HFFc6 (cell line): ENCODE results near the gene MAML1. TPM values are rescaled to one million over a fixed set of nuclear protein-coding genes. Genes with fewer than 3 reads are reported as not detected.

Source experiments
- DNase-seq: peaks from one replicate; pipeline ENCODE4 v3.0.0-alpha.2; 2018
- H3K27ac Mint-ChIP-seq: 2 replicates; pipeline ENCODE4 v1.8.0; 2020; ENCODE audit warnings: mild to moderate bottlenecking, mixed read lengths
- H3K27me3 Mint-ChIP-seq: 2 replicates; pipeline ENCODE4 v1.8.0; 2021; ENCODE audit warnings: mild to moderate bottlenecking, moderate library complexity, mixed read lengths; ENCODE audit not compliant: insufficient read depth
- H3K36me3 Mint-ChIP-seq: 2 replicates; pipeline ENCODE4 v1.8.0; 2021; ENCODE audit warnings: low read depth, mixed read lengths
- H3K4me1 Mint-ChIP-seq: 2 replicates; pipeline ENCODE4 v1.8.0; 2020; ENCODE audit warnings: low read depth, mixed read lengths
- H3K4me3 Mint-ChIP-seq: 2 replicates; pipeline ENCODE4 v1.8.0; 2020; ENCODE audit warnings: mild to moderate bottlenecking, moderate library complexity, mixed read lengths
- H3K9me3 Mint-ChIP-seq: 2 replicates; pipeline ENCODE4 v1.8.0; 2020; ENCODE audit warnings: mild to moderate bottlenecking, mixed read lengths
- total RNA-seq, 6 experiments: library from RNA; stranded (reverse); fragmentation: NEBNext Ultra II Directional; extraction: Animal tissue kit (Norgen Biotek cat#: 25700); gene quantifications; 2 replicates in 1 of 6; 3 replicates in 5 of 6; pipeline ENCODE4 v1.2.3, GENCODE V29; 2021
- TF ChIP-seq, protein P1 (sequence below): fragments of 200-600 bp; sonication (generic); IDR thresholded peaks from 2 replicates; pipeline ENCODE4 v1.5.0; 2021; ENCODE audit warnings: antibody characterized with exemption, mild to moderate bottlenecking

The MAML1 gene
- total RNA-seq, 6 experiments from 2014 or later, result 14.9 to 17.7 (median 16.5) TPM

DNA sequence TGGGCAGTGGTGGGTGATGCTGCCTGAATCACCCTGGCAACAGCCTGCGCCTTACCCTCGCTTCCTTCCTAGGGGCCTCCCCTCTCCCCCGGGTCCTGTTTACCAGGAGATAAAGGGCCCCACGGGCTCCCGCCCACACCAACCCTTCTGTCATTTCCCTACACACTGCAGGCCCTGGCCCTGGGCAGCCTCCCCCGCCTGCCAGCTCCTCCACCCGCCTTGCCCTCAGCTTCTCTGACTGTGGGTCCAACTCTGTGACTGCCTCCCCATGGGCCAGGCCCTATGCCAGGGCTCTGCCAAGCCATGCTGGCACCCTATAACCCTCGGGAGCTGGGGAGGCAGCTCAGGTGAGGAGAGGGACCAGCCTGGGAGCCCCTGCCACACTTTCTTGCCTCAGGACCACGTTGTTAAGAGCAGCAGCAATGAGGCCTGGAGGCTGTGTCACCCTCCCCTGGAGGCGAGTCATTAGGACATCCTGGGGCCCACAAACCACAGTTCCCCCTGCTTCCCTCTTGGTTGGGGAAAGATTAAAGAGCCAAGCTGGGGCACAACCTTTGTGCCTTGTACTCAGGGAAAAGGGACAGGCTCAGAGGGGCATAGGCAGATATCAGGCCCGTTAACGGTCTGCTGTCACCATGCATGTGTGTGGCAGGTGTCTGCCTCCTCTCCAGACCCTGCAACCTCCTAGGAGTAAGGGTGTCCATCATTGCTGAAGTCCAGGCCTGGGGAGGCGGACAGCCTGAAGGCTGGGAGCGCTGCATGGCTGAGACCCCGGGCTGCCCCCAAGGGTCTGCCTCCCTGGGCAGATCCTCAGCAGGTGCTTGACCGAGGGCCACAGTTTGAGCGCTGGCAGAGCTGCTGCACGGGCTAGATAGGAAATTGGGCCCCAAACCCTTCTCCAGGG, 71.3 kb downstream of the MAML1 start:
- Mint-ChIP-seq H3K36me3 (peaks cover 10% of the 10 kb centered on the region; the same call in 1 of the 2 replicates), H3K4me1 (peaks cover 22% of the 10 kb centered on the region), H3K4me3 (peak overlapping the region; percentile 91), H3K27ac (peak overlapping the region; percentile 57), H3K27me3 (no peaks in the 10 kb centered on the region; the same call in 1 of the 2 replicates), H3K9me3 (no peaks in the 10 kb centered on the region)
- TF ChIP-seq, protein P1, sequence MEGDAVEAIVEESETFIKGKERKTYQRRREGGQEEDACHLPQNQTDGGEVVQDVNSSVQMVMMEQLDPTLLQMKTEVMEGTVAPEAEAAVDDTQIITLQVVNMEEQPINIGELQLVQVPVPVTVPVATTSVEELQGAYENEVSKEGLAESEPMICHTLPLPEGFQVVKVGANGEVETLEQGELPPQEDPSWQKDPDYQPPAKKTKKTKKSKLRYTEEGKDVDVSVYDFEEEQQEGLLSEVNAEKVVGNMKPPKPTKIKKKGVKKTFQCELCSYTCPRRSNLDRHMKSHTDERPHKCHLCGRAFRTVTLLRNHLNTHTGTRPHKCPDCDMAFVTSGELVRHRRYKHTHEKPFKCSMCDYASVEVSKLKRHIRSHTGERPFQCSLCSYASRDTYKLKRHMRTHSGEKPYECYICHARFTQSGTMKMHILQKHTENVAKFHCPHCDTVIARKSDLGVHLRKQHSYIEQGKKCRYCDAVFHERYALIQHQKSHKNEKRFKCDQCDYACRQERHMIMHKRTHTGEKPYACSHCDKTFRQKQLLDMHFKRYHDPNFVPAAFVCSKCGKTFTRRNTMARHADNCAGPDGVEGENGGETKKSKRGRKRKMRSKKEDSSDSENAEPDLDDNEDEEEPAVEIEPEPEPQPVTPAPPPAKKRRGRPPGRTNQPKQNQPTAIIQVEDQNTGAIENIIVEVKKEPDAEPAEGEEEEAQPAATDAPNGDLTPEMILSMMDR, result no peak
- no peak for DNase-seq

DNA sequence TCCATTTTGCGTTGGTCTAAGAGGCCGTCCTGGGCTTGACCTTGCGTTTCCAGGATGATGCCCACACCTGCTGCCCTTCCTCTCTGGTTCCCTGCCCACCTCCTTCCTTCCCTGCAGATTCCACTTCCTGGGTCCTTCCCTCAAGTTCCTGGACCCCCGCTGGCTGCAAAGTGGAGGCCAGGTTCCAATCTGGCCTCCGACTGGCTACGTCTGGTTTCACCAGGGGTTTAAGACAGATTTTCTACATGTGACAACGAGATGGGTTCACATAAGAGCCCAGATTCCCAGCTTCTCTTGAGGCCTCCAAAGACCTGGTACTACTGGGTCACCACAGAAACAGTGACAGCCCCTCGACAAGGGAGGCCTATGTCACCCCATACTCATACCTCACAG, 71.9 kb downstream of the MAML1 start:
- Mint-ChIP-seq H3K4me3 (peak overlapping the region; percentile 91), H3K27ac (peak overlapping the region; percentile 53), H3K9me3 (no peaks in the 10 kb centered on the region), H3K27me3 (no peaks in the 10 kb centered on the region; the same call in 1 of the 2 replicates), H3K36me3 (peaks cover 7% of the 10 kb centered on the region; the same call in 1 of the 2 replicates), H3K4me1 (peaks cover 22% of the 10 kb centered on the region)
- TF ChIP-seq, protein P1, result no peak
- no peak for DNase-seq

DNA sequence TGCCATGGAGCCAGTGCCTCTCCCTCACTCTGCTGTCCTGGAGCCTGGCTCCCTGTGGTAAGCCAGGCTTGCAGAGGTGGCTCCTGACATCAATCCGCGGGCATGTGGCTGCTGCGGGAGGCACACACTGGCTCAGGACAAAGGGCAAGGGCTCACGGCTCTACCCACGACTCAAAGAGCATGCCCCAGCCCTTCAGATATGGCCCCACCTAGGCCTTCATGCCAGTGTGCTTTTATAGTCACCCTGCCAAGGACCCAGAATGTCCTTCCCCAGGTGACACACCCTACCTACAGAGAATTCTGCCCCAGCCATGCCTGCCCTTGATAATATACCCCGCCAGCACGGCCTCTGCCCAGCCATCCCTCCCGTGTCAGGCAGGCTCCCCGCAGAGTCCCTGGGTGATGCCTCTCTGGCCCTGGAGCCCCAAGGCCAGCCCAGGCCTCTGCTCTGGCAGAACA, 72.5 kb downstream of the MAML1 start:
- no peak for DNase-seq
- Mint-ChIP-seq H3K36me3 (0 out of 2 replicates have a peak, but pooled peaks cover 3% of the 10 kb centered on the region), H3K4me3 (peak overlapping the region; percentile 91), H3K9me3 (no peaks in the 10 kb centered on the region), H3K27ac (peak overlapping the region; percentile 53), H3K27me3 (no peaks in the 10 kb centered on the region; the same call in 1 of the 2 replicates), H3K4me1 (peaks cover 22% of the 10 kb centered on the region)
- TF ChIP-seq, protein P1, result no peak

DNA sequence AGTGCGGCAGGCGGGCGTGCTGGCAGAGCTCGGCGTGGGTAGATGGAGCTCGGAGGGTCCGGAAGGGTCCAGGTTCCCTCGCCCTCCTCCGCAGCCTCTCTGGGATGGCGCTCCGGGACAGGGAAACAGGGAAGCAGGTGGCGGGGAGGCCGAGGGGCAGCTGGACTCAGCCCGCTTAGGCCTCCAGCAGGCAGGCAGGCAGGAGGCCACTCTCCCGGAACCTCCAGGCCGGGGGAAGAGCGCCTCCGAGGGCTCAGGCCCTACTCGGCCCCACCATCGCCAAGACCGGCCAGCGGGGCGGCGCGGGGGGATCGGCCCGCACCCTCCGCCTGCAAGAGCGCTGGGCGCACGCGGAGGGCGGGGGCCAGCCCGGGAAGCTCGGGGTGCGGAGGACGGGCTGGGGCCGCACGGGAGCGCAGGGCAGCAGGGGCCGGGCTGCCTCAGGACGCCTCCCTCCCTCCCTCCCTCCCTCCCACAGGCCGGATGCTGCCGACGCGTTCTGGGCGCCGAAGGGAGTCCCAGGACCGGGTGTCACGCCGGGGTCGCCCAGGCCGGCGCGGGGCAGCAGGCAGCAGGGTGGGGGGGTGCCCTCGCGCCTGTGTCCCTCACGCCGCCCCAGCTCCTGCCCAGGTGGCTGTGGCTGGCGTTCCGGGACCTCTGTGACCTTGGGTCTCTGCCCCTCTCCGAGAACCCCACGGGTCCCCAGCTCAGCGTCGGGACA, 73.1 kb downstream of the MAML1 start:
- Mint-ChIP-seq H3K27ac (peak overlapping the region; percentile 53), H3K36me3 (0 out of 2 replicates have a peak, but pooled peaks cover 5% of the 10 kb centered on the region), H3K9me3 (no peaks in the 10 kb centered on the region), H3K27me3 (no peaks in the 10 kb centered on the region; the same call in 1 of the 2 replicates), H3K4me1 (peaks cover 22% of the 10 kb centered on the region), H3K4me3 (peak overlapping the region; percentile 91)
- DNase-seq, result no peak
- TF ChIP-seq, protein P1, result no peak; the same call in 1 of the 2 replicates

DNA sequence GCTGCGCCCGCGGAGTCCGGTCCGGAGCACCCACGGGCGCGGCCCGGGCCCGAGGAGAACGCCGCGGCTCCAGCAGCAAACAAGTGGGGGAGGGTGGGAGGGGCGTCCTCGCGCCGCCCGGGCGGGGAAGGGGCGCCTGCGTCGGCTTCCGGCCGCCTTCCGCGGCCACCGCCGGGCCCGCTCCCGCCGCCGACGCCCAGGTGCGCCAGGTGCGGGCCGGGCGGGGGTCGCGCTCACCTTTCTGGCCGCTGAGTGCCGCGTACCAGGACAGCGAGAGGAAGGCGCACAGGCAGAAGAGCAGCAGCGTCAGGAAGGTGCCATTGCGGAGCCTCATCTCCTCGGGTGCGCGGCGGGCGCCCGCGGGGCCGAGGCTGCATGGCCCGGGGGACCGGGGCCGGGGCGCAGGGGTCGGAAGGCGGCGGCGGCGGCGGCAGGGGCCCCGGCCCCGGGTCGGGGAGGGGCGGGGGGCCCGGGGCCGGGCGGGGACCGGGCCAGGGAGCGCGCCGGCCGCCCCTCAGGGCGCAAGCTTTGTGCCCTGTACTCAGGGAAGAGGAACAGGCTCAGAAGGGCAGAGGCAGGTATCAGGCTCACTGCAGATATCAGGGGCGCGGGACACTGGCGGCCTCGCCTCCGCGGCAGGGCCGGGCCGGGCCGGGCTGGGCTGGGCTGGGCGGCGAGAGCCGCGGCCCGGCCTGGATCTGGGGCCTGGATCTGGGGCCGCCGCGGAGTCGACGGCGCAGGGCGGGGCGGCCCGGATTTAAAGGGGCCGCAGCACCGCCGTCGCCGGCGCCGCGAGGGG, 73.8 kb downstream of the MAML1 start, which contains the start of gene MGAT4B:
MGAT4B (minus strand) TSS at position 617 of the 799 bp plus-strand sequence; CDS start at position 334, 283 bp downstream.
- Mint-ChIP-seq H3K27ac (0 out of 2 replicates have a peak within 1 kb of the TSS, but pooled peaks have one; percentile 24), H3K36me3 (0 out of 2 replicates have a peak, but pooled peaks cover 7% of the 10 kb centered on the region)
- peak; percentile 48 for DNase-seq

More for the DNA sequence above, 73.8 kb downstream of the MAML1 start, which contains the start of gene MGAT4B:
- Mint-ChIP-seq H3K4me3 (peak within 1 kb of the TSS; percentile 77), H3K4me1 (peaks cover 22% of the 10 kb centered on the region), H3K9me3 (no peaks in the 10 kb centered on the region), H3K27me3 (no peaks in the 10 kb centered on the region; the same call in 1 of the 2 replicates)
- TF ChIP-seq, protein P1, result no peak
